T-cell (primary cell): ENCODE data around the gene UBAP1. TPM values are rescaled to one million over a fixed set of nuclear protein-coding genes. Genes with fewer than 3 reads are reported as not detected.
"Not testable (repeated sequence)": the region's sequence is repeated elsewhere in the genome, so short reads cannot be mapped to it uniquely, and the experiment has no call there.

ENCODE experiments used
- ATAC-seq, 4 experiments: fragments of 200-7000 bp in 3 of 4; fragments of 150-1000 bp in 1 of 4; cut with Tn5 transposase; replicated peaks in 1 of 4; 1 replicate in 3 of 4; 2 replicates in 1 of 4; pipeline ENCODE4 v1.10.0; 2021; ENCODE audit warnings: moderate library complexity in 3 of 4, mild to moderate bottlenecking in 2 of 4, moderate number of reproducible peaks in 1 of 4
- CTCF ChIA-PET, 2 donors: fragments of 300-600 bp; sonication (Branson Sonifier 250); formaldehyde crosslinking; loops; one replicate each; lab custom pipeline; 2022; ENCODE audit warnings: antibody characterized with exemption in 2 of 2; lab: Charles Lee
- POLR2A ChIA-PET, 2 donors: fragments of 300-600 bp; sonication (Branson Sonifier 250); formaldehyde crosslinking; loops; one replicate each; lab custom pipeline; 2022; ENCODE audit warnings: antibody characterized with exemption in 2 of 2; lab: Charles Lee
- DNase-seq, 35 experiments: peaks; one replicate each; pipeline versions ENCODE4 v3.0.0 to v3.0.0-alpha.2; 2013 to 2023
- H3K27ac ChIP-seq: one replicate; pipeline ENCODE4 v1.5.1; 2013; ENCODE audit warnings: low read length
- H3K27me3 ChIP-seq, 2 experiments: replicated peaks in 1 of 2; 1 replicate in 1 of 2; 2 replicates in 1 of 2; pipeline versions ENCODE4 v1.6.1 to v1.7.0; 2013; ENCODE audit warnings: low read length in 1 of 2, mixed read lengths in 1 of 2; ENCODE audit not compliant: control insufficient read depth in 2 of 2, insufficient read depth in 2 of 2; ENCODE audit errors: extremely low read depth in 1 of 2
- H3K36me3 ChIP-seq, 2 donors: 1 replicate in 1 of 2; 2 replicates in 1 of 2; pipeline versions ENCODE4 v1.6.1 to v1.7.0; 2013; ENCODE audit warnings: low read length in 1 of 2; ENCODE audit not compliant: control insufficient read depth in 2 of 2, insufficient read depth in 1 of 2; ENCODE audit errors: extremely low read depth in 1 of 2
- H3K4me1 ChIP-seq, 2 experiments: 1 replicate in 1 of 2; 2 replicates in 1 of 2; pipeline versions ENCODE4 v1.6.1 to v1.7.0; 2013; ENCODE audit warnings: low read length in 2 of 2, mixed read lengths in 1 of 2; ENCODE audit not compliant: insufficient read depth in 2 of 2, control insufficient read depth in 1 of 2; ENCODE audit errors: extremely low read depth in 1 of 2
- H3K4me3 ChIP-seq, 2 donors: 1 replicate in 1 of 2; 2 replicates in 1 of 2; pipeline versions ENCODE4 v1.5.1 to v1.7.0; 2013; ENCODE audit warnings: mild to moderate bottlenecking in 2 of 2, low read length in 1 of 2, moderate library complexity in 1 of 2; ENCODE audit not compliant: control insufficient read depth in 1 of 2; ENCODE audit errors: extremely low read depth in 1 of 2
- H3K9me3 ChIP-seq: 2 replicates; pipeline ENCODE4 v1.7.0; 2013
- H3K27ac Mint-ChIP-seq, 2 donors: one replicate each; pipeline ENCODE4 v1.8.0; 2020 to 2021; ENCODE audit warnings: mild to moderate bottlenecking in 2 of 2, mixed read lengths in 2 of 2
- H3K27me3 Mint-ChIP-seq, 2 donors: one replicate each; pipeline ENCODE4 v1.8.0; 2021 to 2022; ENCODE audit warnings: mixed read lengths in 2 of 2
- H3K36me3 Mint-ChIP-seq: one replicate; pipeline ENCODE4 v1.8.0; 2021; ENCODE audit warnings: mixed read lengths
- H3K4me1 Mint-ChIP-seq, 3 donors: one replicate each; pipeline ENCODE4 v1.8.0; 2020 to 2022; ENCODE audit warnings: mixed read lengths in 3 of 3, mild to moderate bottlenecking in 1 of 3
- H3K4me3 Mint-ChIP-seq, 3 donors: one replicate each; pipeline ENCODE4 v1.8.0; 2020 to 2022; ENCODE audit warnings: mild to moderate bottlenecking in 3 of 3, mixed read lengths in 3 of 3, moderate library complexity in 3 of 3
- H3K9me3 Mint-ChIP-seq, 3 donors: one replicate each; pipeline ENCODE4 v1.8.0; 2020 to 2022; ENCODE audit warnings: mixed read lengths in 3 of 3
- WGBS: methylation state at CpG from one replicate; pipeline ENCODE4 v1.1.5; 2013; ENCODE audit warnings: missing lambda C conversion rate; ENCODE audit not compliant: insufficient coverage; 5-methylcytosine and 5-hydroxymethylcytosine counted together
- total RNA-seq, 35 experiments: library from RNA in 6 of 35; stranded (reverse) in 6 of 35; fragments of 120-200 nt in 1 of 35; gene quantifications; one replicate each; pipeline versions ENCODE4 v1.2.1 to v1.2.4 and lab custom pipeline; 2013 to 2026

Gene UBAP1
- total RNA-seq, 5 donors from 2014 or later (not counting 1 experiment from before 2014, with no cell fraction given): 33.1 to 42.2 (median 35.5) TPM

GRCh38 chr9:34203992-34204635, 25.3 kb downstream of the UBAP1 start:
- Histone ChIP-seq H3K4me1 (peaks cover 2 to 10% of the 10 kb centered on the region in 2 experiments), H3K27ac (no peak overlapping the region), H3K27me3 (no peaks in the 10 kb centered on the region), H3K4me3 (no peak overlapping the region), H3K36me3 (peaks cover 0 to 11% of the 10 kb centered on the region in 2 donors), H3K9me3 (no peaks in the 10 kb centered on the region)
- ATAC-seq: no peak
- no CpG with 5 or more reads among the region's 6 CpGs for WGBS
- peaks cover 34% of the 10 kb centered on the region for H3K36me3 Mint-ChIP-seq
- ChIA-PET CTCF (interaction anchor here in 1 of 2 donors (0.5 to 0.8 kb wide), 2 partner anchors 13 to 847 kb away, joined by 3 to 4 read pairs; no protein-coding TSS in a partner anchor), POLR2A (no interaction called here)
- H3K4me3 Mint-ChIP-seq: no peak overlapping the region
- DNase-seq: no peak
- H3K4me1 Mint-ChIP-seq: peaks cover 49 to 60% (median 50%) of the 10 kb centered on the region in 3 donors
- H3K27ac Mint-ChIP-seq: peak overlapping the region in 1 of 2 donors; percentile 19
- no peaks in the 10 kb centered on the region for H3K27me3 Mint-ChIP-seq
- H3K9me3 Mint-ChIP-seq: no peaks in the 10 kb centered on the region

- ChIA-PET POLR2A (interaction anchor here in 1 of 2 donors (1.4 kb wide), 1 partner anchor 26 kb away, joined by 4 read pairs; the partner anchor contains the start of gene UBAP1), CTCF (interaction anchor here in 1 of 2 donors (1.2 kb wide), 1 partner anchor 26 kb away, joined by 3 read pairs; the partner anchor contains the start of gene UBAP1)
- ATAC-seq (no peak), DNase-seq (no peak)
- H3K4me1 ChIP-seq: peaks cover 2 to 10% of the 10 kb centered on the region in 2 experiments
- peaks cover 50 to 61% (median 51%) of the 10 kb centered on the region in 3 donors for H3K4me1 Mint-ChIP-seq
- H3K9me3 ChIP-seq: no peaks in the 10 kb centered on the region
- no peaks in the 10 kb centered on the region for H3K27me3 Mint-ChIP-seq
- H3K27ac ChIP-seq: no peak overlapping the region
- peaks cover 0 to 10% of the 10 kb centered on the region in 2 donors for H3K36me3 ChIP-seq
- no peak overlapping the region for H3K4me3 ChIP-seq
- H3K36me3 Mint-ChIP-seq: peaks cover 39% of the 10 kb centered on the region
- no peak overlapping the region for H3K4me3 Mint-ChIP-seq
- H3K9me3 Mint-ChIP-seq: no peaks in the 10 kb centered on the region
- H3K27ac Mint-ChIP-seq: peak overlapping the region in 1 of 2 donors; percentile 28
- H3K27me3 ChIP-seq: no peaks in the 10 kb centered on the region
Observed at GRCh38 chr9:34205102-34205501, 26.3 kb downstream of the UBAP1 start.

- peaks cover 37% of the 10 kb centered on the region for H3K36me3 Mint-ChIP-seq
- H3K9me3 Mint-ChIP-seq: no peaks in the 10 kb centered on the region
- no CpG with 5 or more reads among the region's 4 CpGs for WGBS
- Histone ChIP-seq H3K27me3 (no peaks in the 10 kb centered on the region), H3K4me3 (no peak overlapping the region), H3K27ac (no peak overlapping the region), H3K4me1 (peaks cover 1 to 8% of the 10 kb centered on the region in 2 experiments), H3K9me3 (no peaks in the 10 kb centered on the region), H3K36me3 (peaks cover 0 to 7% of the 10 kb centered on the region in 2 donors)
- CTCF ChIA-PET: interaction anchor here in 1 of 2 donors (0.6 to 0.7 kb wide), 2 partner anchors 33 to 863 kb away, joined by 3 read pairs; no protein-coding TSS in a partner anchor
- H3K27ac Mint-ChIP-seq: no peak overlapping the region
- ATAC-seq (no peak), DNase-seq (no peak)
- POLR2A ChIA-PET: interaction anchor here (0.5 to 1.4 kb wide), 6 partner anchors 23 to 911 kb away, joined by 4 to 13 read pairs (median 4); partner anchors contain the start of gene UBAP1 (in 1 of the 2)
- H3K4me1 Mint-ChIP-seq: peaks cover 55 to 64% (median 56%) of the 10 kb centered on the region in 3 donors
- H3K4me3 Mint-ChIP-seq: no peak overlapping the region
- no peaks in the 10 kb centered on the region for H3K27me3 Mint-ChIP-seq
Observed at GRCh38 chr9:34206561-34206960, 27.7 kb downstream of the UBAP1 start.

- H3K9me3 ChIP-seq: no peaks in the 10 kb centered on the region
- no peaks in the 10 kb centered on the region for H3K27me3 Mint-ChIP-seq
- no peaks in the 10 kb centered on the region for H3K27me3 ChIP-seq
- ATAC-seq (no peak), DNase-seq (no peak)
- H3K4me3 ChIP-seq: no peak overlapping the region
- H3K36me3 ChIP-seq: no peaks in the 10 kb centered on the region
- no CpG with 5 or more reads among the region's 1 CpG for WGBS
- H3K9me3 Mint-ChIP-seq: no peaks in the 10 kb centered on the region
- H3K36me3 Mint-ChIP-seq: peaks cover 25% of the 10 kb centered on the region
- H3K4me3 Mint-ChIP-seq: no peak overlapping the region
- ChIA-PET CTCF (interaction anchor here in 1 of 2 donors (0.7 to 1.4 kb wide), 2 partner anchors 33 to 65 kb away, joined by 3 to 4 read pairs; partner anchors contain the start of gene UBAP1), POLR2A (no interaction called here)
- H3K27ac ChIP-seq: no peak overlapping the region
- no peak overlapping the region for H3K27ac Mint-ChIP-seq
- H3K4me1 Mint-ChIP-seq: peaks cover 39 to 55% (median 40%) of the 10 kb centered on the region in 3 donors
- H3K4me1 ChIP-seq: no peaks in the 10 kb centered on the region
Observed at GRCh38 chr9:34211395-34211794, 32.6 kb downstream of the UBAP1 start.

GRCh38 chr9:34214354-34215000, 35.6 kb downstream of the UBAP1 start:
- H3K4me3 ChIP-seq, POLR2A ChIA-PET, DNase-seq, H3K4me1 ChIP-seq, H3K9me3 Mint-ChIP-seq, CTCF ChIA-PET, ATAC-seq, H3K4me3 Mint-ChIP-seq, H3K27ac ChIP-seq, H3K36me3 ChIP-seq, H3K27ac Mint-ChIP-seq, H3K27me3 Mint-ChIP-seq, H3K9me3 ChIP-seq, H3K27me3 ChIP-seq: not testable (repeated sequence)
- no CpG with 5 or more reads among the region's 4 CpGs for WGBS
- H3K4me1 Mint-ChIP-seq: peaks cover 30 to 51% (median 43%) of the 10 kb centered on the region in 3 donors
- peaks cover 15% of the 10 kb centered on the region for H3K36me3 Mint-ChIP-seq

- Mint-ChIP-seq H3K4me1 (peaks cover 18 to 45% (median 35%) of the 10 kb centered on the region in 3 donors), H3K27me3 (no peaks in the 10 kb centered on the region), H3K27ac (no peak overlapping the region), H3K9me3 (no peaks in the 10 kb centered on the region), H3K36me3 (peaks cover 15% of the 10 kb centered on the region), H3K4me3 (no peak overlapping the region)
- Histone ChIP-seq H3K27ac (no peak overlapping the region), H3K4me3 (no peak overlapping the region), H3K9me3 (no peaks in the 10 kb centered on the region), H3K4me1 (peaks cover 0 to 2% of the 10 kb centered on the region in 2 experiments), H3K27me3 (no peaks in the 10 kb centered on the region), H3K36me3 (peaks cover 4 to 8% of the 10 kb centered on the region in 2 donors)
- WGBS: 100% methylated on average over 1 of the region's 3 CpGs
- POLR2A ChIA-PET: interaction anchor here in 1 of 2 donors (0.7 kb wide), 1 partner anchor 14 kb away, joined by 10 read pairs; no protein-coding TSS in a partner anchor
- no peak for ATAC-seq
- CTCF ChIA-PET: interaction anchor here in 1 of 2 donors (0.6 kb wide), 1 partner anchor 18 kb away, joined by 6 read pairs; no protein-coding TSS in a partner anchor
- DNase-seq: no peak
Observed at GRCh38 chr9:34216325-34216724, 37.5 kb downstream of the UBAP1 start.
